CD4-positive, alpha-beta T cell treated with Interleukin-6 for 4 hours (primary cell): ENCODE results near the gene TMTC4.
A peak's percentile ranks its signal among the peaks of the same experiment; 100 is the strongest.
"Not testable (repeated sequence)": the region's sequence is repeated elsewhere in the genome, so short reads cannot be mapped to it uniquely, and the experiment has no call there.

Source experiments
- DNase-seq: peaks from one replicate; pipeline ENCODE4 v3.0.0-alpha.2; 2020; ENCODE audit warnings: mixed read lengths

The TMTC4 gene

DNA sequence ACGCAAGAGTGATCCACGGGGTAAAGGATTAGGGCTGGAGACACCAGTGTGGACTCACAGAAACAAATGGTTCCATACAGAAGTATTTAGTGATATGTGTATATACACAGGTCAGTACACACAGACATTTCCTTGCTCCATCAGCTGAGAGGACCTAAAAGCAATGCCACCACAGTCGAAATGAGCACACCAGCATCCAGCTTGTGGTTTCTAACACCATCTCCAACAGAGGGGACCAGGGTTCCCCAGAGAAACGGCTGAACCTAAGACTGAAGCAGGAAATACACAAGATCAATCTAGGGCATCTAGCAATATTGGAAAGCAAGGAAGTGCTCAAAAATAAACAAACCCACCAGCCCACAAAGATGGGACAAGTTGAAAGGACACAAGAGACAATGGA is 93.6 kb downstream of the TMTC4 start:
- no peak for DNase-seq

DNA sequence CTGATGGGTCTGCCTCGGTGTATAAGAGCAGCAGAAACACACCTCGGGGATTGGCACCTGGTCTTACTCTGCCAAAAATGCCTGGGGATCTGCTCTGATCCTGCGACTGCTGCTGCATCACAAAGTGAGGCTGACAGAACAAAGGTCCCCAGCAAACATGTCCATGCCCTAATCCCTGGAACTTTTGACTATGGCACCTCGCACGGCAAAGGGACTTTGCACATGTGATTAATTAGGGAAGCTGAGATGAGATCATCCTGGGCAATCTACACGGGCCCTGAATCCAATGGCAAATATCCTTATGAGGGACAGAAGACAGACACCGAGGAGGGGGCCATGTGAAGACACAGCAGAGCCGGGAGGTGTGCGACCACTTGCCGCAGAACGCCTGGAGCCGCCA is 94.5 kb downstream of the TMTC4 start:
- no peak for DNase-seq

DNA sequence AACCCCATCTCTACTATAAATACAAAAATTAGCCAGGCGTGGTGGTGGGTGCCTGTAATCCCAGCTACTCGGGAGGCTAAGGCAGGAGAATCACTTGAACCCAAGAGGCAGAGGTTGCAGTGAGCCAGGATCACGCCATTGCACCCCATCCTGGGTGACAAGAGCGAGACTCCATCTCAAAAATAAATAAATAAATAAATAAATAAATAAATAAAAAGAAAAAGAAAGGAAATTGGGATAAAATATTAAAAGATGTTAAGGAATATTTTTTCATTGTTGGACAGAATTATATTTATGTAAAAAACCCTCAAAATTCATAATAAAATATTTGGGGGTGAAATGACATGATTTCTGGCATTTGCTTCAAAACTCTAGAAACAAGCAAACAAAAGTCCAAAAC is 97.4 kb downstream of the TMTC4 start:
- DNase-seq: not testable (repeated sequence)

DNA sequence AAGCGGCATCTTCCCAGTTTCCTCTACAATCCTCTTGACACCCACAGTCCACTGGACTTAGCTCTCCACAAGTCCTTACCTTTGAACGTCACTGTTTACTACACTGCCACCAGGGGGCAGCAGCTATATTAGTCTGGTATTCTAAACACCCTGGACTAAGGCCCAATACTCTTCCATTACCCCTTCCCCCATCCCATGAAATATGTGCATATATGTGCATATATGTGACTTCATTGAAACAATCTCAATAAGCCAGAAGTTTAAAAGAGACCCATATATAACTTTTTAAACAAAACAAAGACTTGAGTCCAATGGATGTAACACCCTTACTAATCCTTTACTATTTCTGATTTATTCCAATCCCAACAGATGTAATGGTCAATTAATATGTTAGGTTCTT is 101.5 kb downstream of the TMTC4 start:
- peak; percentile 88 for DNase-seq

DNA sequence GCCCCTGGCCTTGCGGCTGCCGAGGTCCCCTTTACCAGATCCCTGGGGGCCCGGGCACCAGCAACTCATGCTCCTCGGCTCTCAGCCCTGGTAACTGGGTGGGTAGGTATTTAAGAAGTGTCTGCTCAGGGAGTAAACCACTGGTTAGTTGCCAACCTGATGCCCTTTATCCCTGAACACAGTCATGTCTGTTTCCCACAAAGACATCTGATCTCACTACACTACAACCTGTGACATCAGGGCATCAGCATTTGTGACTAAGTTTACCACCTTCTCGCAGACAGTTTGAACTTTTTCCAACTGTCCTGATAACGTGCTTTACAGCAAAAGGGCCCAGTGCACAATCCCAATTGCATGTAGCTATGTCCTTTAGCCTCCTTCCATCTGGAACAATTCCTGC is 108.1 kb downstream of the TMTC4 start:
- DNase-seq: no peak

DNA sequence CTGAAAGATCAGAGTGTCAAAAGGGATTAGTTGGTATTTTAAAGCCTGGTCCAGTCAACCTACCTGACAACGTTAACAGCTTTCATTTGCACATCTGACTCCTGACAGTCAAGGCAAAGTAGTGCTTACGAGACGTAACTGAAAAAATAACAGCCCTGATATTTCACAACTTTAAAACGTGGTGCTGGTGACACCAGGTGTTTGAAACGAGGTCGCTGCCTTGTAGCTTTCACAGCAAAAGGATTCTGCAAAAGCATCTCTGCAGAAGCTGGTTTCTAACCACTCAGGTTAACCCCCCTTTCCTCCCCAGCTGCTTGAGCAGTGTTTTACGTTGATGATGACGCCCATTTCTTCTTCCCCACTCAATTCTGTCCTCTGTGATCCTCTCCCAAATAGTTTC is 109.3 kb downstream of the TMTC4 start:
- no peak for DNase-seq

DNA sequence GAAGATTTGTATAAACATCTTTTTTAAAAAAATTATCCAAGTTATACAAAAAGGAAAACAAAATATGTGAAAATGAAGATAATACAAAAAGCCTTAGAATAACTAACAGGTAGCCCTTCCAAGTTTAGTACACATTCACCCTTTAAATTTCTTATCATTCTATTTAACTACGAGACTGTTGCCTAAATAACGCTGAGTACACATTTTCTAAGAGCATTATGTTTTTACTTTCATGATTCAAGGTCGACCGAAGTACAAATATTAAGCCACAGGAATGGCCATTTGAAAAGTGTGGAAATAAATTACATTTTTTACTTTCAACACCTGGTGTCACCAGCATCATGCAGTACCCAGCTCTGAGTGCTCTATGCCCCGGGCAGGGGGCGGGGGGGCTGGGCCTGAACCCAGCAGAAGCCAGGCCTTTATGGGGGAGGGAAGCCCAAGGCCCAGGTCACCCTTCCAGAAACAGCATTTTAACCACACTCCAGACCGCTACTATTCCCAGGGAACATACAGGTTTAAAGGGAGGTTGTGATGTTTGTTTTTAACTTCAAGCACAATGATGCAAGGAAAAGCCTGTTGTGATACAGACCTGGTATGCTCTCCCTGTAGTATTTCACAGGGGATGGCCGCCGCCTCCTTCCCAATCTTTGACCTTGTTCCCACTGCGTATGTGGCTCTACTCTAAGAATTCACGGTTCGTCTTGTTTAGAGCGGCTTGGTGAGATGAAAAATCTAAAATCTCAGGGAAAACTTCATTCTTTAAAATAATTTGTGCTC is 110.0 kb downstream of the TMTC4 start:
- DNase-seq: no peak

DNA sequence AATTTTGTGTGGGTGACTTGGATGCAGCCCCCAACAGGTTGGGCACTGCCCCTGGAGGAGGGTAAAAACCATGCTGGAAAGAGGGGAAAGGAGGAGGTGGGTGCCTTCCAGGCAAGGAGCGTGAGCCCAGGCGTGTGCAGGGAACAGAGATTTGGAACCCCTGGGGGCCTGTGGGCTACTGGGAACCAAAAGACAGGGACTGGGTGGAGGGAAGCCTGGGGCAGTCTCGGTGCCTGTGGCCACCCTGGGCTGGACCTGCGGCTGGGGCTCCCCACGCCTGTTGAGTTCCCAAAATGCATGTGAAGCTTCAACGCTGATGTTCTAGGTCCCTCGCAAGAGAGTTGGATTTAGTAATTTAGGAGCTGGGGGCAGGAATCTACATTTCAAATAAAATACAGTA is 110.8 kb downstream of the TMTC4 start:
- no peak for DNase-seq

DNA sequence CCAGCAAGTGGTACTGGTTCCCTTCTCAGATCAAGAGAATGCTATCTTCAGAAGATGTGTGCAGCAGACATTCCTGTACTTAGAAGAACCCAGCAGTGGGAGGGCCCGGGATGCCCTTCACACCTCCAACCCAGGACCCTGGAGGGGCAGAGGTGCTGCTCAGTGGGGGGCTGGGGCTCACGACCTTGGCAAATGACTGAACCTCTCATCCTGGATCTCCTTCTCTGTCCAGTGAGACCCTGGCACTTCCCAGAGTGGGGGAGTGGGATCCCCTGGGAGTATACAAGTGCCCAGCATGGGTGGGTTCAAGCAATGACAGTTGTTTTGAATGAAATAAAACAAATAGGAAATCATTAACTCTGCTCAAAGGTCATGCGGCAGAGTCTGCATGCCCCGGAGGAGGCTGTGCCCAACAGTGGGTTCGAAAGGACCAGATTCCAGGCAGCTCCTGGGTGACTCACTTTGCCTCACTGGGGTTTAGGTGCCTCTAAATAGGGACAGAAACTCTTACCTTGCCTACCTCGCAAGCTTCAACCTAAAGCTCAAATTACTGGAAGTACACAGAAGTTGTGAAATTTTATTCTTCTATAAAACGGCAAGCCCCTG is 112.9 kb downstream of the TMTC4 start:
- DNase-seq: no peak

DNA sequence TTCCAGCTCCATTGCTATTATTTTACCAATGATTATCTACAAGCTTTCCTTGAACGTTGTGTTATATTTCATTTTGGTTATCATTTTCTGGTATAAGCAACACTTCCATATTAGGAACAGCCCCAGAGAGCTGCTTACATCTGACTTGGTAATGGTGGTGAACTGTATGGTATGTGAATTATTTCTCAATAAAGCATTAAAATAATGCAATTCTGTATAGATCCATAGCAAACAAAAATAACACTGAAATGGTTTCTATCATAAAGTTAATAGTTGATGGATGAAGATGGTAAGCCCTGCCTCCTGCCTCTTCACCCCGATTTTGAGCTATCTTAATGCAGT is 113.5 kb downstream of the TMTC4 start:
- no peak for DNase-seq

DNA sequence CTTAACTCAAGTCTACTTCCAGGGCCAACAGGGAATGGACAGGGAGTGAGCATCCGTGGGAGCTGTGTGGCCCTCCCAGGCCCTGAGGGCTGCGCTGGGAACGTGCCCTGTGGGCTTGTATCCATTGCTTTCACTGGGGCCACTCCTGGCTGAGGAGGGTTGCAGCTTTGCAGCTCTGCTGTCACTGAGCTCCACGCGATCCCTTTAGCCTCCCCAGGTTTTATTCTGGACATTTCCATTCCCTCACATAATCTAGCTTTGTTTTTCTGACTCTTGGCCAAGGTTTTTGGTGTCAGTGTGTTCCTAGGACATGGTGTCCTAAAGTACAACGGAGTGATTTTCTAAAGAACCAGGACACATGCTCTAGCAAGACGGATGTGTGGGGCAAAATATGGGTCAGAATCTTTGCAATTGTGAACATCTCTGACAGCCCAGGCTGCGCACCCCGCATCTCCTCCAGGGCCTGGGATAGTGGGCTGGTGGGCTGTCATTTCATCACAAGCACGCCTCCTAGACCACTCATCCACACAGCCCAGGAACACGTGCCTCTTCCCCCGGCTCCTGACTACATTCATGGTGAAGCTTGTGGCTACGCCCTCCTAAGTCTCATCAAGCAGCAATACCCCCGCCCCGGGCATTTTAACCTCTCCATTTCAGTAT is 114.0 kb downstream of the TMTC4 start:
- no peak for DNase-seq

DNA sequence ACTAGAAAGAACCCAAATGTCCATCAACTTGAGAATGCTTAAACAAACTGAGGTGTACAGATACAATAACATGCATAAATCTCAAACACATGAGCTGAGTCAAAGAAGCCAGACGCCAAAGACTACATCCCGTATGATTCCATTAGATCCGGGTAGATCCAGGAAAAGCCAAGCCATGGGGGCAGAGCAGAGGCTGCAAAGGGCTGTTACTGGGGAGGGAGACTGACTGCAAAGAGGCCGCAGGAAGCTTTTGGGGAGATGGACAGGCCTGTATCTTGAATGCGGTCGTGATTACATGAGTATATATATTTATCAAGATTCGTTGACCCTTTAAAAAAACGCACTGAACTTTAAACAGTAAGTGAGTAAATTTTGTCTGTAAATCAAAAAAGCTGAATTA is 114.7 kb downstream of the TMTC4 start:
- no peak for DNase-seq
